BJ (cell line): Measurements from ENCODE around the gene PALM. TPM values are rescaled to one million over a fixed set of nuclear protein-coding genes. Genes with fewer than 3 reads are reported as not detected.

Source experiments
- CTCF ChIA-PET: fragments of 350-600 bp; formaldehyde crosslinking; extraction: SDS; loops from one replicate; lab custom pipeline; 2021; ENCODE audit warnings: antibody characterized with exemption, inconsistent platforms; lab: Yijun Ruan, JAX
- POLR2A ChIA-PET: fragments of 300-600 bp; sonication (Branson Sonifier 250); formaldehyde crosslinking; extraction: SDS; loops from one replicate; lab custom pipeline; 2021; ENCODE audit warnings: antibody characterized with exemption; lab: Charles Lee
- DNase-seq: peaks from one replicate; pipeline ENCODE4 v3.0.0-alpha.2; 2011; ENCODE audit warnings: low read depth
- H3K27me3 ChIP-seq: 2 replicates; pipeline ENCODE4 v1.6.0; 2011; ENCODE audit warnings: low read length; ENCODE audit not compliant: control insufficient read depth, insufficient read depth
- H3K36me3 ChIP-seq: 2 replicates; pipeline ENCODE4 v1.5.1; 2011; ENCODE audit warnings: low read length; ENCODE audit not compliant: control insufficient read depth, insufficient read depth
- H3K4me3 ChIP-seq: 2 replicates; pipeline ENCODE4 v1.5.1; 2011; ENCODE audit warnings: low read depth, mild to moderate bottlenecking, control low read depth, low read length
- CTCF ChIP-seq: IDR thresholded peaks from 2 replicates; pipeline ENCODE4 v1.5.1; 2011; ENCODE audit warnings: low read depth, mild to moderate bottlenecking, control low read depth, inconsistent platforms, low read length, moderate library complexity; ENCODE audit not compliant: insufficient read depth
- polyA plus RNA-seq: library from polyadenylated mRNA; depleted of rRNA; stranded (reverse); fragments of >200 nt; gene quantifications from 2 replicates; pipeline ENCODE4 v1.2.3, GENCODE V29; 2011

The PALM gene
- polyA plus RNA-seq, 1 experiment: 1.2 TPM

GRCh38 chr19:748274-748598 lies 39.5 kb downstream of the PALM start:
- H3K27me3 ChIP-seq: no peaks in the 10 kb centered on the region
- H3K36me3 ChIP-seq: no peaks in the 10 kb centered on the region
- ChIA-PET POLR2A (no interaction called here), CTCF (interaction anchor here (0.6 to 1.3 kb wide), 2 partner anchors 9 to 179 kb away, joined by 3 to 4 read pairs; no protein-coding TSS in a partner anchor)
- no peak for TF ChIP-seq CTCF
- no peak for DNase-seq
- no peak overlapping the region for H3K4me3 ChIP-seq

GRCh38 chr19:749811-750210 lies 41.1 kb downstream of the PALM start:
- Histone ChIP-seq H3K27me3 (no peaks in the 10 kb centered on the region), H3K4me3 (no peak overlapping the region), H3K36me3 (no peaks in the 10 kb centered on the region)
- CTCF ChIA-PET: interaction anchor here (1.3 to 1.9 kb wide), 2 partner anchors 11 to 16 kb away, joined by 4 to 7 read pairs; no protein-coding TSS in a partner anchor
- no peak for TF ChIP-seq CTCF
- POLR2A ChIA-PET: no interaction called here
- no peak for DNase-seq

GRCh38 chr19:750640-751423 lies 42.1 kb downstream of the PALM start, which contains the start of gene MISP:
MISP (plus strand) TSS chr19:751112; CDS start chr19:756947, 5,835 bp downstream.
- no peak for TF ChIP-seq CTCF
- ChIA-PET POLR2A (no interaction called here), CTCF (interaction anchor here (1.0 to 1.9 kb wide), 3 partner anchors 10 to 17 kb away, joined by 3 to 7 read pairs (median 5); no protein-coding TSS in a partner anchor)
- DNase-seq: no peak
- H3K27me3 ChIP-seq: no peaks in the 10 kb centered on the region
- no peak within 1 kb of the TSS for H3K4me3 ChIP-seq
- H3K36me3 ChIP-seq: no peaks in the 10 kb centered on the region

- DNase-seq: peak; percentile 43
- no peaks in the 10 kb centered on the region for H3K27me3 ChIP-seq
- CTCF ChIA-PET: interaction anchor here (0.8 to 1.1 kb wide), 4 partner anchors 11 to 19 kb away, joined by 3 to 5 read pairs (median 3); no protein-coding TSS in a partner anchor
- POLR2A ChIA-PET: no interaction called here
- H3K4me3 ChIP-seq: no peak overlapping the region
- H3K36me3 ChIP-seq: no peaks in the 10 kb centered on the region
- no peak for TF ChIP-seq CTCF
Measured at GRCh38 chr19:751501-752341, 43.0 kb downstream of the PALM start.
